GM12878 (cell line): ENCODE data around the gene VPS54. TPM values are rescaled to one million over a fixed set of nuclear protein-coding genes. Genes with fewer than 3 reads are reported as not detected.

ENCODE experiments used
- ATAC-seq: fragments of 200-7000 bp; cut with Tn5 transposase; 3 replicates; pipeline ENCODE4 v1.9.1; 2020; ENCODE audit warnings: mild to moderate bottlenecking, moderate library complexity
- BruUV-seq: library from RNA; stranded (reverse); fragments of 400-500 nt; replicated peaks from 2 replicates; lab custom pipeline; 2021; lab: Mats Ljungman, UMichigan
- CTCF ChIA-PET: fragments of 300-600 bp; sonication (Branson Sonifier 250); formaldehyde crosslinking; extraction: SDS; loops from one replicate; lab custom pipeline; 2021; ENCODE audit warnings: inconsistent platforms; lab: Yijun Ruan, JAX
- POLR2A ChIA-PET: fragments of 350-600 bp; formaldehyde crosslinking; extraction: SDS; loops from one replicate; lab custom pipeline; 2021; ENCODE audit warnings: inconsistent platforms; lab: Charles Lee
- RAD21 ChIA-PET: fragments of 300-600 bp; sonication (Branson Sonifier 250); formaldehyde crosslinking; loops from one replicate; lab custom pipeline; 2023; ENCODE audit warnings: antibody characterized with exemption; ENCODE audit not compliant: unreplicated experiment; lab: Charles Lee
- SMC1A ChIA-PET: fragments of 300-600 bp; sonication (Branson Sonifier 250); formaldehyde crosslinking; loops from one replicate; lab custom pipeline; 2023; ENCODE audit not compliant: unreplicated experiment, uncharacterized antibody; lab: Charles Lee
- DNase-seq: peaks from one replicate; pipeline ENCODE4 v3.0.0-alpha.2; 2011; ENCODE audit warnings: low read depth, low spot score
- FAIRE-seq: peaks from 3 replicates; lab custom pipeline; 2011; peaks lifted over from hg19 to GRCh38; lab: Jason Lieb, UNC
- H2AFZ ChIP-seq: 2 replicates; pipeline ENCODE4 v1.6.0; 2011; ENCODE audit warnings: low read depth, low read length, control low read depth; ENCODE audit not compliant: control insufficient read depth
- H3K27ac ChIP-seq: 2 replicates; pipeline ENCODE4 v1.5.1; 2011; ENCODE audit warnings: control low read depth; ENCODE audit not compliant: control insufficient read depth, insufficient read depth
- H3K27me3 ChIP-seq, 2 experiments: replicated peaks in 1 of 2; 2 replicates each; pipeline versions ENCODE4 v1.6.0 to v1.6.1; 2011; ENCODE audit warnings: low read length in 1 of 2; ENCODE audit not compliant: control insufficient read depth in 2 of 2, insufficient read depth in 2 of 2
- H3K36me3 ChIP-seq, 2 experiments: 2 replicates each; pipeline ENCODE4 v1.5.1; 2011; ENCODE audit warnings: low read length in 1 of 2; ENCODE audit not compliant: control insufficient read depth in 2 of 2, insufficient read depth in 2 of 2
- H3K4me1 ChIP-seq: 2 replicates; pipeline ENCODE4 v1.6.1; 2011; ENCODE audit warnings: mild to moderate bottlenecking, low read length, moderate library complexity, mixed read lengths; ENCODE audit not compliant: control insufficient read depth, insufficient read depth
- H3K4me2 ChIP-seq: 2 replicates; pipeline ENCODE4 v1.6.0; 2011; ENCODE audit warnings: control low read depth; ENCODE audit not compliant: control insufficient read depth, insufficient read depth
- H3K4me3 ChIP-seq: fragments of 200-600 bp; sonication (generic); 2 replicates; pipeline ENCODE4 v1.5.1; 2016
- H3K79me2 ChIP-seq: 2 replicates; pipeline ENCODE4 v1.6.0; 2011; ENCODE audit warnings: low read length; ENCODE audit not compliant: control insufficient read depth, insufficient read depth
- H3K9ac ChIP-seq: 2 replicates; pipeline ENCODE4 v1.8.0; 2011; ENCODE audit warnings: low read length, control low read depth, mixed read lengths; ENCODE audit not compliant: control insufficient read depth, insufficient read depth
- H3K9me3 ChIP-seq: replicated peaks from 3 replicates; pipeline ENCODE4 v1.5.1; 2011; ENCODE audit warnings: mild to moderate bottlenecking, low read length; ENCODE audit not compliant: control insufficient read depth, insufficient read depth
- H4K20me1 ChIP-seq: 2 replicates; pipeline ENCODE4 v1.6.0; 2011; ENCODE audit not compliant: control insufficient read depth, insufficient read depth
- CHD4 ChIP-seq: fragments of 200-600 bp; sonication (generic); IDR thresholded peaks from 2 replicates; pipeline ENCODE4 v1.6.1; 2016; ENCODE audit warnings: mild to moderate bottlenecking
- IRF4 ChIP-seq: IDR thresholded peaks from 2 replicates; pipeline ENCODE4 v1.6.1; 2011; ENCODE audit warnings: low read depth, low read length
- NKRF ChIP-seq: fragments of 450-650 bp; conservative IDR thresholded peaks from 2 replicates; pipeline ENCODE4 v1.6.1; 2017; ENCODE audit warnings: mild to moderate bottlenecking, moderate library complexity
- NR2F1 ChIP-seq: fragments of 450-650 bp; conservative IDR thresholded peaks from 2 replicates; pipeline ENCODE4 v1.6.1; 2017; ENCODE audit warnings: mild to moderate bottlenecking
- SP1 ChIP-seq: IDR thresholded peaks from one replicate; pipeline ENCODE4 v1.6.1; 2011; ENCODE audit warnings: low read depth, low read length
- TAF1 ChIP-seq: IDR thresholded peaks from 2 replicates; pipeline ENCODE4 v1.6.1; 2011; ENCODE audit warnings: mild to moderate bottlenecking, low read depth, low read length, borderline replicate concordance
- USF1 ChIP-seq: IDR thresholded peaks from 2 replicates; pipeline ENCODE4 v1.6.1; 2011; ENCODE audit warnings: borderline replicate concordance, low read depth, mild to moderate bottlenecking, moderate library complexity, mixed read lengths, low read length; ENCODE audit not compliant: insufficient read depth; ENCODE audit errors: extremely low read length
- ZBTB33 ChIP-seq: fragments of 450-650 bp; IDR thresholded peaks from 2 replicates; pipeline ENCODE4 v1.6.1; 2017; ENCODE audit warnings: mild to moderate bottlenecking
- ZBTB40 ChIP-seq: fragments of 450-650 bp; IDR thresholded peaks from 2 replicates; pipeline ENCODE4 v1.6.1; 2016; ENCODE audit warnings: mild to moderate bottlenecking, moderate library complexity, borderline replicate concordance
- in situ Hi-C: fragments of 300-500 bp; cut with MboI; formaldehyde crosslinking; loops from 9 replicates; pipeline ENCODE4 v1.14.3; 2018; ENCODE audit warnings: mixed read lengths
- intact Hi-C: fragments of 100-400 bp; cut with micrococcal nuclease; formaldehyde crosslinking; loops from one replicate; pipeline ENCODE4 v1.14.2; 2022; ENCODE audit not compliant: unreplicated experiment
- polyA plus RNA-seq, 11 experiments: library from polyadenylated mRNA; depleted of rRNA in 4 of 11; unstranded in 6 of 11; stranded (reverse) in 5 of 11; fragments of >200 nt; fragmentation: Nextera tagmentation in 4 of 11; fragmentation: Illumina TruSeq in 1 of 11; extraction: Ambion mirVana in 4 of 11; extraction: Trizol in 1 of 11; gene quantifications; 1 replicate in 1 of 11; 2 replicates in 10 of 11; pipeline versions ENCODE4 v1.2.1 to v1.2.3, GENCODE V29; 2011 to 2016; ENCODE audit warnings: inconsistent platforms in 2 of 11, missing spikeins in 2 of 11, low read depth in 1 of 11
- total RNA-seq, 4 experiments: library from RNA; depleted of rRNA in 3 of 4; stranded (reverse); fragments of >200 nt in 3 of 4; fragmentation: Illumina TruSeq in 1 of 4; extraction: Trizol in 1 of 4; gene quantifications; 2 replicates each; pipeline versions ENCODE4 v1.2.1 to v1.2.3, GENCODE V29; 2013 to 2021

Gene VPS54
- total and polyA plus RNA-seq, 10 of the 15 experiments (the other 5 are each of a cell fraction or from before 2014, with no cell fraction given): 1.6 to 16.2 (median 9.3) TPM

GRCh38 chr2:64003239-64003638, 16.0 kb downstream of the VPS54 start:
- intact Hi-C loops (no loop called here), in situ Hi-C loops (no loop called here)
- FAIRE-seq (no peak), DNase-seq (no peak), ATAC-seq (no peak)
- SMC1A ChIA-PET: interaction anchor here (1.0 to 1.1 kb wide), 3 partner anchors 20 to 519 kb away, joined by 3 read pairs; no protein-coding TSS in a partner anchor
- no TSS peak for BruUV-seq
- CTCF ChIA-PET: interaction anchor here (1.3 kb wide), 1 partner anchor 13 kb away, joined by 4 read pairs; no protein-coding TSS in a partner anchor
- Histone ChIP-seq H3K4me2 (no peak overlapping the region), H3K27me3 (no peaks in the 10 kb centered on the region), H3K79me2 (peaks cover 1% of the 10 kb centered on the region; the same call in 1 of the 2 replicates), H2AFZ (no peak overlapping the region), H3K9me3 (peaks cover 2% of the 10 kb centered on the region; the same call in 1 of the 3 replicates), H3K4me3 (no peak overlapping the region), H3K4me1 (no peaks in the 10 kb centered on the region), H3K9ac (no peak overlapping the region), H3K36me3 (peaks cover 1 to 8% of the 10 kb centered on the region in 2 experiments; a peak in 2 of 4 replicates), H4K20me1 (no peaks in the 10 kb centered on the region), H3K27ac (no peak overlapping the region)
- RAD21 ChIA-PET: no interaction called here
- TF ChIP-seq NKRF: no peak
- TF ChIP-seq USF1: no peak
- no peak for TF ChIP-seq TAF1
- TF ChIP-seq NR2F1: no peak
- TF ChIP-seq IRF4: no peak
- no peak for TF ChIP-seq CHD4
- TF ChIP-seq ZBTB40: no peak
- TF ChIP-seq SP1: no peak
- no peak for TF ChIP-seq ZBTB33
- POLR2A ChIA-PET: interaction anchor here (1.0 kb wide), 1 partner anchor 19 kb away, joined by 3 read pairs; no protein-coding TSS in a partner anchor
